ENCODE results near the gene ADGRL1. TPM values are rescaled to one million over a fixed set of nuclear protein-coding genes. Genes with fewer than 3 reads are reported as not detected.

The ADGRL1 gene
- total RNA-seq, 1 donor from 2014 or later = 32.9 TPM

- Mint-ChIP-seq H3K4me1 (ENCODE audit: unreplicated experiment) (peaks cover 19% of the 10 kb centered on the region), H3K27ac (ENCODE audit: unreplicated experiment) (no peak overlapping the region), H3K9me3 (ENCODE audit: unreplicated experiment) (no peaks in the 10 kb centered on the region), H3K36me3 (ENCODE audit: low read depth, unreplicated experiment) (no peaks in the 10 kb centered on the region), H3K27me3 (ENCODE audit: unreplicated experiment) (peaks cover 7% of the 10 kb centered on the region), H3K4me3 (ENCODE audit: unreplicated experiment) (peak overlapping the region; percentile 82)
- DNase-seq (ENCODE audit: low spot score) = no peak
- TF ChIP-seq, protein P1, sequence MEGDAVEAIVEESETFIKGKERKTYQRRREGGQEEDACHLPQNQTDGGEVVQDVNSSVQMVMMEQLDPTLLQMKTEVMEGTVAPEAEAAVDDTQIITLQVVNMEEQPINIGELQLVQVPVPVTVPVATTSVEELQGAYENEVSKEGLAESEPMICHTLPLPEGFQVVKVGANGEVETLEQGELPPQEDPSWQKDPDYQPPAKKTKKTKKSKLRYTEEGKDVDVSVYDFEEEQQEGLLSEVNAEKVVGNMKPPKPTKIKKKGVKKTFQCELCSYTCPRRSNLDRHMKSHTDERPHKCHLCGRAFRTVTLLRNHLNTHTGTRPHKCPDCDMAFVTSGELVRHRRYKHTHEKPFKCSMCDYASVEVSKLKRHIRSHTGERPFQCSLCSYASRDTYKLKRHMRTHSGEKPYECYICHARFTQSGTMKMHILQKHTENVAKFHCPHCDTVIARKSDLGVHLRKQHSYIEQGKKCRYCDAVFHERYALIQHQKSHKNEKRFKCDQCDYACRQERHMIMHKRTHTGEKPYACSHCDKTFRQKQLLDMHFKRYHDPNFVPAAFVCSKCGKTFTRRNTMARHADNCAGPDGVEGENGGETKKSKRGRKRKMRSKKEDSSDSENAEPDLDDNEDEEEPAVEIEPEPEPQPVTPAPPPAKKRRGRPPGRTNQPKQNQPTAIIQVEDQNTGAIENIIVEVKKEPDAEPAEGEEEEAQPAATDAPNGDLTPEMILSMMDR (IDR thresholded peaks at IDR 0.05; ENCODE audit: unreplicated experiment) = no peak
Observed at GRCh38 chr19:14135985-14136508, 69.9 kb downstream of the ADGRL1 start.

DNA sequence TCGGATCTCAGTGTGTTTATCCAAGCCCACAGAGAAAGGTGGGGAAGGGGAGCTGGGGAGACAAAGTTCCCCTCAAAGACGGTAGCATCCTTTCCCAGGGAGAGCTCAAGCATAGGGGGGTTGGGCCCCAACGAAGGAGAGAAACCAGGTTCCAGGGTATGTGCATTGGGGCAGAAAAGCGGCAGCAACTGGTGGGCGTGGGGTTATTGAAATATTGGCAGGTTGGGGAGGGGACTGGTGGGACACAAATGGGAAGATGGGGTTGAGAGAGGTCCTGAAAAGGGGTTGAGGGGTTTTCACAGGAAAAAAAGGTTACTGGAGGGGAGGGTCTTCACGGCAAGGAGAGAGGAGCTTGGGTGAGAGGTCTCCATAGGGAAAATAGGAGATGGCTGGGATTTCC, 70.6 kb downstream of the ADGRL1 start:
- H3K4me3 Mint-ChIP-seq (ENCODE audit: unreplicated experiment) = peak overlapping the region; percentile 82
- peaks cover 7% of the 10 kb centered on the region for H3K27me3 Mint-ChIP-seq (ENCODE audit: unreplicated experiment)
- H3K4me1 Mint-ChIP-seq (ENCODE audit: unreplicated experiment) = peaks cover 19% of the 10 kb centered on the region
- DNase-seq (ENCODE audit: low spot score) = no peak
- TF ChIP-seq, protein P1 (IDR thresholded peaks at IDR 0.05; ENCODE audit: unreplicated experiment) = no peak
- H3K9me3 Mint-ChIP-seq (ENCODE audit: unreplicated experiment) = no peaks in the 10 kb centered on the region
- no peaks in the 10 kb centered on the region for H3K36me3 Mint-ChIP-seq (ENCODE audit: low read depth, unreplicated experiment)
- H3K27ac Mint-ChIP-seq (ENCODE audit: unreplicated experiment) = peak overlapping the region; percentile 57

- H3K4me1 Mint-ChIP-seq (ENCODE audit: unreplicated experiment) = peaks cover 2% of the 10 kb centered on the region
- H3K27me3 Mint-ChIP-seq (ENCODE audit: unreplicated experiment) = peaks cover 4% of the 10 kb centered on the region
- no peaks in the 10 kb centered on the region for H3K9me3 Mint-ChIP-seq (ENCODE audit: unreplicated experiment)
- no peak for DNase-seq (ENCODE audit: low spot score)
- H3K36me3 Mint-ChIP-seq (ENCODE audit: low read depth, unreplicated experiment) = no peaks in the 10 kb centered on the region
- H3K27ac Mint-ChIP-seq (ENCODE audit: unreplicated experiment) = no peak overlapping the region
- TF ChIP-seq, protein P1 (IDR thresholded peaks at IDR 0.05; ENCODE audit: unreplicated experiment) = no peak
- no peak overlapping the region for H3K4me3 Mint-ChIP-seq (ENCODE audit: unreplicated experiment)
Observed at GRCh38 chr19:14127929-14128509, 78.0 kb downstream of the ADGRL1 start.

- Mint-ChIP-seq H3K27me3 (ENCODE audit: unreplicated experiment) (peaks cover 4% of the 10 kb centered on the region), H3K27ac (ENCODE audit: unreplicated experiment) (no peak overlapping the region), H3K4me3 (ENCODE audit: unreplicated experiment) (no peak overlapping the region), H3K4me1 (ENCODE audit: unreplicated experiment) (peaks cover 2% of the 10 kb centered on the region), H3K36me3 (ENCODE audit: low read depth, unreplicated experiment) (no peaks in the 10 kb centered on the region), H3K9me3 (ENCODE audit: unreplicated experiment) (no peaks in the 10 kb centered on the region)
- TF ChIP-seq, protein P1 (IDR thresholded peaks at IDR 0.05; ENCODE audit: unreplicated experiment) = no peak
- no peak for DNase-seq (ENCODE audit: low spot score)
Observed at GRCh38 chr19:14127176-14127575, 78.8 kb downstream of the ADGRL1 start.

- TF ChIP-seq, protein P1 (IDR thresholded peaks at IDR 0.05; ENCODE audit: unreplicated experiment) = no peak
- H3K9me3 Mint-ChIP-seq (ENCODE audit: unreplicated experiment) = no peaks in the 10 kb centered on the region
- peaks cover 6% of the 10 kb centered on the region for H3K27me3 Mint-ChIP-seq (ENCODE audit: unreplicated experiment)
- DNase-seq (ENCODE audit: low spot score) = no peak
- H3K4me3 Mint-ChIP-seq (ENCODE audit: unreplicated experiment) = peak overlapping the region; percentile 62
- H3K4me1 Mint-ChIP-seq (ENCODE audit: unreplicated experiment) = peaks cover 14% of the 10 kb centered on the region
- no peak overlapping the region for H3K27ac Mint-ChIP-seq (ENCODE audit: unreplicated experiment)
- H3K36me3 Mint-ChIP-seq (ENCODE audit: low read depth, unreplicated experiment) = peaks cover 9% of the 10 kb centered on the region
Observed at GRCh38 chr19:14122924-14123323, 83.0 kb downstream of the ADGRL1 start.
